Measurements from ENCODE around the gene TXNRD2. TPM values are rescaled to one million over a fixed set of nuclear protein-coding genes. Genes with fewer than 3 reads are reported as not detected.

The TXNRD2 gene
- total RNA-seq, 1 experiment from 2014 or later = 39.9 TPM

DNA sequence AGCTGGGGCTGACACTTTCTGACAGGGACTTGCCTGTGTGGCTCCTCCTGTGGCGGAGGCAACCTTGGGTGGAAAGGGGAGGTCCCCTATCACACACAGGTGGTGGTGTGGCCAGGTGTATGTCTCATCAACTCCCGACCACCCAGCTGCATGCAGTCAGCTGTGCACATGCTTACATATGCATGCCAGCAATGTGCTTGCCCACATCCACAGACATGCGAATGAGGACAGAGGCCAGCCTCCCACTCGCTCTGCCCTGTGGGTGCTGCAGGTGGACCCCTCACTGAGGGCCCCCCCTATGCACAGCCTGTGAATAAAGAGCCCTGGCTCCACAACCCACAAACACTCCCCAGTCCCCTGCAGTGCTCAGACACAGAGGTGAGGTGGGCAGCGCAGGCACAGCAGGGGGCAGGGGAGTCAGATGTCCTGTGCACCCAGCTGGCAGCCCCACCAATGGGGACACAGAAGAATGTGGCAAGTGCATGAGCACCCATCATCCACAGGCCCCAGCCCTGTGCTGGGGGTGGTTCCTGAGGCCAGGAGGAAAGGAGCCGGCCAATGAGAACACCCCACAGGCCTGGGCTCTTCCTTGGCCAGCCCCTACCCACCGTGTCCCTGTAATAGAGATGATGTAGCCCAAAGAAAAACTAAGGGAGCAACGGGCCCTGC is 96.4 kb downstream of the TXNRD2 start:
- intact Hi-C loops (cut with micrococcal nuclease) = no loop called here
- no peak overlapping the region for H3K27ac Mint-ChIP-seq (ENCODE audit: low read depth, unreplicated experiment)
- no peaks in the 10 kb centered on the region for H3K9me3 Mint-ChIP-seq (ENCODE audit: unreplicated experiment)
- H3K4me1 Mint-ChIP-seq (ENCODE audit: insufficient read depth, unreplicated experiment) = peaks cover 21% of the 10 kb centered on the region
- CTCF ChIA-PET = no interaction called here
- H3K4me3 Mint-ChIP-seq (ENCODE audit: unreplicated experiment) = no peak overlapping the region
- H3K36me3 Mint-ChIP-seq (ENCODE audit: insufficient read depth, unreplicated experiment) = peaks cover 19% of the 10 kb centered on the region
- BruUV-seq (replicated peaks) = no TSS peak
- DNase-seq (ENCODE audit: unreplicated experiment) = no peak
- no peaks in the 10 kb centered on the region for H3K27me3 Mint-ChIP-seq (ENCODE audit: insufficient read depth, unreplicated experiment)
- POLR2A ChIA-PET = no interaction called here
- TF ChIP-seq, protein P1, sequence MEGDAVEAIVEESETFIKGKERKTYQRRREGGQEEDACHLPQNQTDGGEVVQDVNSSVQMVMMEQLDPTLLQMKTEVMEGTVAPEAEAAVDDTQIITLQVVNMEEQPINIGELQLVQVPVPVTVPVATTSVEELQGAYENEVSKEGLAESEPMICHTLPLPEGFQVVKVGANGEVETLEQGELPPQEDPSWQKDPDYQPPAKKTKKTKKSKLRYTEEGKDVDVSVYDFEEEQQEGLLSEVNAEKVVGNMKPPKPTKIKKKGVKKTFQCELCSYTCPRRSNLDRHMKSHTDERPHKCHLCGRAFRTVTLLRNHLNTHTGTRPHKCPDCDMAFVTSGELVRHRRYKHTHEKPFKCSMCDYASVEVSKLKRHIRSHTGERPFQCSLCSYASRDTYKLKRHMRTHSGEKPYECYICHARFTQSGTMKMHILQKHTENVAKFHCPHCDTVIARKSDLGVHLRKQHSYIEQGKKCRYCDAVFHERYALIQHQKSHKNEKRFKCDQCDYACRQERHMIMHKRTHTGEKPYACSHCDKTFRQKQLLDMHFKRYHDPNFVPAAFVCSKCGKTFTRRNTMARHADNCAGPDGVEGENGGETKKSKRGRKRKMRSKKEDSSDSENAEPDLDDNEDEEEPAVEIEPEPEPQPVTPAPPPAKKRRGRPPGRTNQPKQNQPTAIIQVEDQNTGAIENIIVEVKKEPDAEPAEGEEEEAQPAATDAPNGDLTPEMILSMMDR (IDR thresholded peaks at IDR 0.05; ENCODE audit: unreplicated experiment) = no peak

DNA sequence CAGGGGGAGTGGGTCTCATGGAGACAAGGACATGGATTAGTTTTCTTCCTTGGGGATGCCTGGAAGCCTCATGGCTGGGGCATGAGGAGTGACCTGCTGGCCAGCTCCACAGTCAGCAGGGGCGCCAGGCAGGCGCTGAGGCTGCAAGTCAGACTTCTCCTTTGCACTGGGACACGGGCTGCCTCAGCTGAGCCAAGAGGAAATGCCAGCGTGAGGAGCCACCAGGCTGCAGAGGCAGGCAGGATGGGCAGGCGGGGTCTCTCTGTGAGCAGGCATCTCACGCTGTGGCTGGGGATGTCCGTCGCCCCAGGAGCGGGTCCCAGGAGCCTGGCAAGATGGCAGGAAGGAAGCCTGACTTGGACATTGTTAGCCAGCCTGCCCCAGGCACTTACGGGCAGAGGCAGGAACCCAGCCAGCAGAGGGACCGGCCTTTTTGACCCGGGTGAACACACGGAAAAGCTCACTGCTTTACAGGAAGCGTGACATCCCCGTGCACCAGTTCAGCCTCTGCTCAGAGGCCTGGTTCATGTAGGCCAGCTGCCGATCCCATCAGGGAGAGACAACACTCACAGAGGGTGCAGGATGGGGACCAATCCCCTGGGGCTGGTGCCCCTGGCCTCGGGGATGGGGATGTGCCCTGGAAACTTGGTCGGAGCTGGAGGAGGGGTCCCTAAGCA is 97.1 kb downstream of the TXNRD2 start:
- TF ChIP-seq, protein P1 (IDR thresholded peaks at IDR 0.05; ENCODE audit: unreplicated experiment) = no peak
- no peaks in the 10 kb centered on the region for H3K27me3 Mint-ChIP-seq (ENCODE audit: insufficient read depth, unreplicated experiment)
- ChIA-PET POLR2A (interaction anchor here (2.0 kb wide), 1 partner anchor 11 kb away, joined by 12 read pairs; the partner anchor contains the start of genes GNB1L and RTL10), CTCF (no interaction called here)
- peaks cover 21% of the 10 kb centered on the region for H3K4me1 Mint-ChIP-seq (ENCODE audit: insufficient read depth, unreplicated experiment)
- intact Hi-C loops (cut with micrococcal nuclease) = no loop called here
- no peak overlapping the region for H3K27ac Mint-ChIP-seq (ENCODE audit: low read depth, unreplicated experiment)
- H3K4me3 Mint-ChIP-seq (ENCODE audit: unreplicated experiment) = no peak overlapping the region
- DNase-seq (ENCODE audit: unreplicated experiment) = peak; percentile 58
- peaks cover 13% of the 10 kb centered on the region for H3K36me3 Mint-ChIP-seq (ENCODE audit: insufficient read depth, unreplicated experiment)
- no TSS peak for BruUV-seq (replicated peaks)
- H3K9me3 Mint-ChIP-seq (ENCODE audit: unreplicated experiment) = no peaks in the 10 kb centered on the region

DNA sequence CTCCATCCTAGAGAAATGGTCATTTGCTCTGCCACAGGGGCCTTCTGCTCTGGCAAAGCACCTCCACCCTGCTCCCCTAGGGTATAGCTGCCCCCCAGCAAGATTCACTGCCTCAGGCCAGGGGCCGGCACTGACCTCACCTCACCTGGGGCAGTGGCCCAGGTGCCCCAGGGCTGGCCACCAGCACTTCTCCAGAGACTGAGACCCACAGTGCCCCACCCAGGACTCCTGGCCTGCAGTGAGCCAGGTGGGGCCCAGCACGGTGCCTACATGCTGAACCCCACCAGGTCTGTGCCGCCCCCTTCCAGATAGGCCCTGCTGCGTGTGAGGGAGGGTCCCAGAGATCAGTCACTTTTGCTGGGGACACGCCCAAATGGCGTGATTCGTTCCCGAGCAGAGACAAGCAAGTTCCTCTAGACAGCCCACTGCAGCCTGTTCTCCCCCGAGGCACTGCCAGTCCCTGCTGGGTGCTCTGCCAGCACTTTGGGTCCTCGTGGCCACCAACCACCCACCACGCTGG is 97.7 kb downstream of the TXNRD2 start:
- POLR2A ChIA-PET = interaction anchor here (1.0 to 2.0 kb wide), 2 partner anchors 11 to 20 kb away, joined by 4 to 12 read pairs; partner anchors contain the start of genes GNB1L and RTL10
- H3K27ac Mint-ChIP-seq (ENCODE audit: low read depth, unreplicated experiment) = no peak overlapping the region
- H3K4me3 Mint-ChIP-seq (ENCODE audit: unreplicated experiment) = no peak overlapping the region
- intact Hi-C loops (cut with micrococcal nuclease) = no loop called here
- peaks cover 8% of the 10 kb centered on the region for H3K36me3 Mint-ChIP-seq (ENCODE audit: insufficient read depth, unreplicated experiment)
- TF ChIP-seq, protein P1 (IDR thresholded peaks at IDR 0.05; ENCODE audit: unreplicated experiment) = no peak
- no TSS peak for BruUV-seq (replicated peaks)
- DNase-seq (ENCODE audit: unreplicated experiment) = no peak
- no peaks in the 10 kb centered on the region for H3K27me3 Mint-ChIP-seq (ENCODE audit: insufficient read depth, unreplicated experiment)
- H3K9me3 Mint-ChIP-seq (ENCODE audit: unreplicated experiment) = no peaks in the 10 kb centered on the region
- H3K4me1 Mint-ChIP-seq (ENCODE audit: insufficient read depth, unreplicated experiment) = peaks cover 20% of the 10 kb centered on the region
- CTCF ChIA-PET = interaction anchor here (0.6 to 1.2 kb wide), 2 partner anchors 17 to 87 kb away, joined by 4 read pairs; no protein-coding TSS in a partner anchor
